Stimulated activated naive CD8-positive, alpha-beta T cell treated with anti-CD3 and anti-CD28 coated beads, Interleukin-15, Interleukin-2, amounts not matched to agents 100 U/mL and 50 U/mL, for 24 hours (primary cell): Measurements from ENCODE around the gene DPP10.

Experiments
- ATAC-seq: fragments of 150-1000 bp; cut with Tn5 transposase; one replicate; pipeline ENCODE4 v1.10.0; 2021
- DNase-seq: peaks from one replicate; pipeline ENCODE4 v3.0.0; 2021

The DPP10 gene

DNA sequence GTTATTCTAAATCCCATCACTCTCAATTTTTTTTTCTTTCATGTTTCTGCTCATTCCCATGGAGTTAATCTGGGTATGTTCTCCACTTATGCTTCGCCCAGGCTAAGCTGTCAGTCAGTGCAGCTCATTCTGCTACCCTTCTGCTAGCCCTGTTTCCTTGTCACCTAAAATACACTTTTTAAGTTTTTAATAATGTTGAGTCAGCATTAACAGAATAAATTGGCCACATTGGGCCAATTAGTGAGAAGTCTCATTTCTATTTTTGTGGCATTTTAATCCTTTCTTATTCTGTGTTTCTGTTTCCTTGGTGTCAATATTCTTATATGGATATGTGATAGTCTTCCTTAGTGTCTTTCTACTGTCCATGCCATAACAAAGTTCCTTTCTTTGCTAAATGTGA is 1126.2 kb downstream of the DPP10 start:
- DNase-seq (no peak), ATAC-seq (no peak)

- ATAC-seq (no peak), DNase-seq (no peak)
Measured at GRCh38 chr2:115569547-115569946, 1127.1 kb downstream of the DPP10 start.

- DNase-seq (no peak), ATAC-seq (no peak)
Measured at GRCh38 chr2:115572746-115573145, 1130.3 kb downstream of the DPP10 start.

- no peak for DNase-seq
- no peak for ATAC-seq
Measured at GRCh38 chr2:115573756-115574155, 1131.3 kb downstream of the DPP10 start.

DNA sequence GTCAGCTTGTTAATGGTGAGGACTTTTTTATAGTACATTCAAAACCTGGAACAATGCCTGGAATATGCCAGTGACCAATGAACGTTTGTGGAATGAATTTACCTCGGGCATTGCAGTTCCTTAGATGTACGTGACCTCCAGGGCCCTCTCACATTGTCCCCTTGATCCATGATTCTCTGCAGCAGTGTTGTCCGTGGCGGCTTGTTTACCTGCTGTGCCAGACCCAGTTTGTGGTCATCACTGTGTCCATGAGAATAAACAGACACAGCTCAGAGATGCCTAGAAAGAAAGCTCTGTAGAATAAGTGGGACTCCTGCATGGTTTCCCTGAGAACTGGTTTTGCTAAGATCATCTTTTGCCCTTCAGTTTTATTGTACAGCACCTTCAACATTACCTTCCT is 1132.2 kb downstream of the DPP10 start:
- ATAC-seq: no peak

GRCh38 chr2:115580784-115581183 is 1138.3 kb downstream of the DPP10 start:
- ATAC-seq (no peak), DNase-seq (no peak)

More for the DNA sequence above, 1132.2 kb downstream of the DPP10 start:
- DNase-seq: no peak

DNA sequence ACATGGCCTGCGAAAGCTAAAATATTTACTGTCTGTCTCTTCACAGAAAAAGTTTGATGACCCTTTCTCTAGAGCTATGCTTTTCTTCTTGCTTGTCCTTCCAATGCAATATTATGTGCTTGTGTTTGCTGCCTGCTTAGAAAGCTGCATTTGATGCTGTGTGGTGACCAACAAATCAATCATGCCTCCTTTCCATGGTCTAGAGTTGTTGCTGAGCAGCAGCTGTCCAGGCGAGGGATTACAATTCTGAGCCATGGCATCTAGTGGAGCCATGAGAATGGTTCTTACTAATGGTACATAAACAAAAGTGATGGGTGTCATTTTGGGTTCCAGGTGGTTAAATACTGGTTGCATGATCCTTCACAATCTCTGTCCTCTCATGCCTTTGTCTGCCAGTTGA is 1142.1 kb downstream of the DPP10 start:
- DNase-seq: no peak
- no peak for ATAC-seq

DNA sequence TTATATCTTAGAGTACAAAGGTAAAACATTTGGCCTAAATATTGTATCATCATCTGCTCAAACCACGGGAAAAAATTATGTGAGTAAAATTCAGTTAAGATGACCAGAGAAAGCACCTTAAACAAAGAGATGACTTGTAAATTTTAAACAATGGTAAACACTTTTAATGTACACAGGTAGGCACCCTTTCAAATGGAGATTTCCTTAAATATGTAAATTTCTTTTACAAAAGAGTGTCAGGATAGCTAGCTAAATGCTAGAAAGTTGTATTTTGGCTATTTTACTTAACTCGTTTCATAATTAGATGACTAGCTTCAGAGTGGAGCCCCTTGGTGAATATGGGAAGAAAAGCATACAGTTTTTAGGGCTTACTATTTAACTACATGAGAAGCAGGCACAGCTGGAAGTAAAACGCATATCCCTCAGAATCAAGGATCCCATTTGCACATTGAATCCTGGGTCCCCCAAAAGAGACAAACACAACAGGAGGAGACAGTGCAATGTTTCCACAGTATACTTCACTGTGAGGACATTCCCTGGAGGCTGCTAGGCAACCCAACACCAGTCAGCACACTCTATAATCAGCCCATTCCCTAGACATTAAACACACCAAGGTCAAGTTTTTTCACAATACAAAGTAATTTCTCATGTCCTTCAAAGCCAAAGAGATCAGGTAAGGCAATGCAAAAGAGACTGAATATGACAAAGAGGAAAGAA is 1154.4 kb downstream of the DPP10 start:
- ATAC-seq: no peak
- DNase-seq: no peak

DNA sequence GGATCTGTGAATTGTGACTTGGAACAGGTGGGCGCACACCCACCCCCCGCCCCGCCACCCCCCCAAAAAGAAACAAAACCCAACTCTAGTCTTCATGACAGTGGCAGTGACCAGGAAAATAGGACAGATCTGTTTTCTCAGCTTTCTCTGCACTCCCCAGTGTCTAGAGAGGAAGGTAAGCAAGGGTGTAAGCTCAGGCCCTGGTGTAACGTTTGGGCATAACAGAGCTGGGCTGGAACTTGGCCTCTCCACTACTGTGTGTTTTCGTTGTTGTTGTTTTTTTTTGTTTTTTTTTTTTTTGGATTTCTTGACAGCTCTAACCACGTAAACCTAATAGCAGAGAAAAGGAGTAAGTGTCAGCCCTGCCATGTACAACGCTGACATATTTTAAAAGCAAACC is 1160.8 kb downstream of the DPP10 start:
- ATAC-seq (no peak), DNase-seq (no peak)

DNA sequence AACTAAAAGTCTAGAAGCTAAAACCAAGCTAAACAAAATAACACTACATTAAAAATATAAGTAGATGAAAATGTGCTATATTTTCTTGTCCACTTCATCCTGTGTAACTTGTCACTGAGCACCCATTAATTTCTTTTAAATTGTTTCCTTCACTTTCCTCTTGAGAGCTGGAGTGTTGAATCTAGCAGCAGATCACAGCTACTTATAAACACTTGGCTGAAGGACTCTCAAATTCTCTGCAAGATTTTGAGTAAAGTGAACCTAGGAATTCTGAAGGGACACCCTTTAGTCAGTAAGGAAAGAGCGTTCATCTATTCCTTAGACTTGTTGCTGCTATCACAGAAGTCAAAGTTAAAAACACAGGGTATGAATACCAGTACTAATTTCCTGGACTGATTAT is 1163.9 kb downstream of the DPP10 start:
- ATAC-seq (no peak), DNase-seq (no peak)

DNA sequence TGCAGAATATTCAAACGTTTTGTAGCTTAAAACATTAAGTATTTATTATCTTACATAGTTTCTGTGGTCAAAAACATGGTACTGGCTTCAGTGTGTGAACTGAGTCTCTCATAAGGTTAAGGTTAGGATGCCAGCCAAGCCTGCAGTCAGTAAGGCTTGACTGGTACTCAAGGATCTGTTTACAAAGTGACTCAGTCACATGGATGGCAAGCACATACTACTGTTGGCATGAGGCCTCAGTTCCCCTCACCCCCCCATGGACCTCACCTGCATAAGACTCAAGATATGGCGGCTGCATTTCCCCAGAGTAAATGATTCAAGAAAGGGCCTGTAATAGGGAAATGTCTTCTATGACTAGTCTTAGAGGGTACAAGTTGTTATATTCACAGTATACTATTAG is 1167.5 kb downstream of the DPP10 start:
- no peak for ATAC-seq

GRCh38 chr2:115610888-115611287 is 1168.4 kb downstream of the DPP10 start:
- ATAC-seq: no peak
- no peak for DNase-seq

More for the DNA sequence above, 1167.5 kb downstream of the DPP10 start:
- no peak for DNase-seq

- DNase-seq: no peak
- no peak for ATAC-seq
Measured at GRCh38 chr2:115624332-115624731, 1181.9 kb downstream of the DPP10 start.

DNA sequence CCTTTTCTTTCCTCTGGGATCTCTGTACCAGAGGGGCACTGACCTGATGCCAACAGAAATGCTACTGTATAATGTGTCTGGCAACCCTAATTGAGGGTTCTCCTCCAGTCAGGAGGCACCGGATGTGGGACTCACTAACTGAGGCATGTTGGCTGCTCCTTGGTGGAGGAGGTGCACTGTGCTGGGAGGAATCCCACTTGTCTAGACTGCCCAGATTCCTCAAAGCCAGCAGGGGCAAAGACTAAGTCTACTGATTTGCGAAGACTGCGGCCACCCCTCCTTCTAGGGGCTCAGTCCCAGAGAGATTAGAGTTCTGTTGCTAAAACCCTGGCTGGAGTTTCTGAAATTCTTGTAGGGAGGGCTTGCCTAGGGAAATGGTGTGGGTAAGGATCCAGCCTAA is 1192.1 kb downstream of the DPP10 start:
- DNase-seq (no peak), ATAC-seq (no peak)

- ATAC-seq: no peak
- DNase-seq: no peak
Measured at GRCh38 chr2:115635430-115635829, 1193.0 kb downstream of the DPP10 start.

DNA sequence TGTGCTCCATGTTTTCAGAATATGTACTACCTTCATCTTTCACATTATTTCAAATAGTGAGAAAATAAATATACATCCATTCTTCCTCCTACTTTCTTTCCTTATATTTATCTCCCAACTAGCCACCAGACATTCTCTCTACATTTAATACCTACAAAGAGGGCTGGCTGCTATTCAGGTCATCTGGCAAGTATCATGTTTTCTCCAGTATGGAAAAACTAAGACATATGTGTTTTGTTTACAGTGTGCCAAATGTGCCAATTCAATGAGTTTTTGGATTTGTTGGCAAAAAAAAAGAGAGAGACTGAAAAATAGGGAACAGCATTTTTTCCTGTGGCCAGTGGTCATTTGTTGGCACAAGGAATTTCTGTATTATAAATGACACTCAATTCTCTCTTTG is 1207.3 kb downstream of the DPP10 start:
- DNase-seq (no peak), ATAC-seq (no peak)

DNA sequence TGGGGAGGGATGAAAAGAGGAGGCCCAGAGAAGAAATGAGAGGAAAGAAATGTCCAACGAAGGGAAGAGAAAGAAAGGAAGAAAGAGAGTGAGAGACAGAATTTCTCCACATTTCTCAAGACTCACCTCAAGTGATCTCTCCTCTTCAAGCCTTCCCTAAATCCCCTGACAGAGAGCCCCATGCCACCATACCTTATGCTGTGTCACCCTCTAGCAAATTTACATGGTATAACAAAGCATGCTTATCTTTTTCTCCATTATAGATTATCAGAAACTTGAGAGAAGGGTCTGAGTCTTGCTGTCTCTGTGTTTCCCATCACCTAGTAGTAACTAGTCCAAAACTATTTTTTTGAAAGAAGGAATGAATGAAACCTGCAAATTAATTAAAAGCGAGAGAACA is 1208.4 kb downstream of the DPP10 start:
- DNase-seq (no peak), ATAC-seq (no peak)

DNA sequence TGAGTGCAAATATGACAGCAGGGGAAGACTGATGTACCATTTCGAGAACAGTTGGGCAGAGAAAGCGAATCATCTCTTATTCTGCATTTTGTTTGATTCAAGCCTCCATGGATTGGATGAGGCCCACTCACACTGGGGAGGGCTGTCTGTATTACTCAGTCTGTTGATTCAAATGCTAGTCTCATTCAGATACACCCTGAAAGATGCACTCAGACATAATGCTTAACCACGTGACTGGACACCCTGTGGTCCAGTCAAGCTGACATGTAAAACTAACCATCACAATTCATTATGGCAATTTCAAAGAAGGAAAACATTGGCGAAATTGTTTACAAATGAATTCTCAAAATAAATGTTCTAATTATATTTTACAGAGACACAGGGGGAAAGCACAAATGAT is 1210.2 kb downstream of the DPP10 start:
- no peak for ATAC-seq

GRCh38 chr2:115654362-115654761 is 1211.9 kb downstream of the DPP10 start:
- ATAC-seq: no peak
- DNase-seq: no peak

More for the DNA sequence above, 1210.2 kb downstream of the DPP10 start:
- DNase-seq: no peak

DNA sequence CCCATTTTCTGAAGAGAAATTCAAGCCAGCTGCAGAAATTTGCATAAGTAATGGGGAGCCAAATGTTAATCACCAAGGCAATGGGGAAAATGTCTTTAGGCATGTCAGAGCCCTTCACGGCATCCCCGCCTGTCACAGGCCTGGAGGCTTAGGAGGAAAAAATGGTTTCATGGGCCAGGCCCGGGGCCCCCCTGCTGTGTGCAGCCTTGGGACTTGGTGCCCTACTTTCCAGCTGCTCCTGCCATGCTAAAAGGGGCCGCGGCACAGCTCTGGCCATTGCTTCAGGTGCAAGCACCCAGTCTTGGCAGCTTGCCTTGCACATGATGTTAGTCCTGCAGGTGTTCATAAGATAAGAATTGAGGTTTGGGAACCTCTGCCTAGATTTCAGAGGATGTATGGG is 1235.7 kb downstream of the DPP10 start:
- no peak for DNase-seq
- no peak for ATAC-seq

DNA sequence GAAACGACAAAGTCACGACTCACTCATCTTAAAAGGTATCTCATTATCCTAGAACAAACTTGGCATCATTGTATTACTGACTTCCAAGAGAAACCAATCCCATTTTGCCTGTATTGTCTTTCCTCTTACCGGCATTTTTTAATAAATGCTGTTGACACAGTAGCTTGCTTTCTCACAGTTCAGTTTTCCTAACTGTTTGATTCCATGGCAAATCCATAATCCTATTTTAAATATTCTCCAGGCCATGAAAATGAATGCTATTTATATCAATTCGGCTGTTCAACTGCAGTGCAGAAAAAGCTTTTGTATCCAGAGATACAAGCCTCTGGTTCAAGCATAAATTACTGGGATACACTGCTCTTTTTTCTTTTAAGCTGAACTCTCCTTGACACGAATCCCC is 1241.9 kb downstream of the DPP10 start:
- DNase-seq (no peak), ATAC-seq (no peak)

GRCh38 chr2:115691409-115691808 is 1249.0 kb downstream of the DPP10 start:
- no peak for ATAC-seq
- DNase-seq: no peak

DNA sequence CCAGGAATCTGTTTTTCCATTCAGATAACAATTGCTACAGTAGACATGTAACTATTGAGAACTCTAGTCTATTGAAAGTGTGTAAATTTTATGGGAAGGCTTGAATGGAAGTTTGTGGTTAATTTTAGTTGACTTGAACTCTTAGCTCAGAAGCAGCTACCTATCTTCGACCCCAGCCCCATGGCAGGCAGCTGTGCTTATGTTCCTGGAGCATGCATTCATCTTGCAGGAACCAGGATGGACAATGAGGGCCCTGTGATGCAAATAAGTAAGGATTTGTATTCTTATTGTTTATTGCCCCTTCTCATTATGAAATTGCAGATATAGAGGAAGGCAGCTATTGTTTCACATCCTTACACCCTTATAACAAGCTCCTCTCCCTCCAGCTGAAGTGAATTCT is 1252.2 kb downstream of the DPP10 start:
- DNase-seq (no peak), ATAC-seq (no peak)

- no peak for DNase-seq
- no peak for ATAC-seq
Measured at GRCh38 chr2:115733190-115733775, 1290.8 kb downstream of the DPP10 start.
